ENCODE measurements around the gene NEK9. TPM values are rescaled to one million over a fixed set of nuclear protein-coding genes. Genes with fewer than 3 reads are reported as not detected.
"Not testable (repeated sequence)": the region's sequence is repeated elsewhere in the genome, so short reads cannot be mapped to it uniquely, and the experiment has no call there.

NEK9 gene
- total RNA-seq, 4 donors from 2014 or later = 28.7 to 73.9 (median 59.4) TPM

DNA sequence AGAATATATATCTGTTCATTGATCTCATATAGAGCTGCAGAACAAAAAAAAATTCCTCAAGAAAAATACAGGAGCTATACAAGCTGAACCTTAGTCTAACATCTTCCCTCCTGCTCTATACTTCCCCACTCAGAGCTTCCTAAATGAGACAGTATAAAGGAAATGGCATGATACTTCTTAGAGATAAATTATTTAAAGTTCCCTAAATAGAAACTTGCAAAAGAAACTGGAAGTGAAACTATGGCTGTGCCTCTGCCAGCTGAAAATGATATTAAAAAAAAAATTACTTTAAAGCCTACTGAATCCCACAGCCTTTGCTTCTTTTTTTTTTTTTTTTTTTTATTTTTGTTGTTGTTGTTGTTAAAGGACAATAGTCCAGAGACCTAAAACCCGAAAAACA lies 11.6 kb upstream of the NEK9 start:
- WGBS, 2 donors = 56 to 62% methylated on average over 1 of the region's 1 CpG

DNA sequence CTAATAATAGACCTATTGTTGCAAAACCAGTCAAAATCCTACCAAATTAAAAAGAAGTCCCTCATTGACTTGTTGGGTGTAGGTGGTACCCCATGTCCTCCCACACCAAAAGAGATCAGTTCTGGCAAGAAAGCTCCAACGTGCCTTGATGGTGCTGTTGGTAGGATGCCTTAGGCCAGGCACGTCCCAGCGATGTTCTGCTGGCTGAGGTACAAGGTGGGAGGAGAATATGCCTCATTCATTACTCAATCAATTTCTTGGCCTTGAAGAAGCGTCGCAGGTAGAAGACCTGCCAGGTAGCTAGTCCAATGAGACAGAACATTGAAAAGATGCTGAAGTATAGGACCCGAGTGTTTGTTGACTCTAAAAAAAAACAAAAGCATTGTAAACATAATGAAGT lies 7.8 kb upstream of the NEK9 start:
- intact Hi-C loops (cut with DNase I; ENCODE audit: low total_unique reads) = no loop called here
- 54 to 59% methylated on average over 6 of the region's 6 CpGs for whole genome bisulfite sequencing, 2 donors

More for the DNA sequence above, 11.6 kb upstream of the NEK9 start:
- intact Hi-C loops (cut with DNase I; ENCODE audit: low total_unique reads) = no loop called here
- no peak for TF ChIP-seq POLR2A (IDR thresholded peaks at IDR 0.05)
- TF ChIP-seq CTCF (IDR thresholded peaks at IDR 0.05) = no peak
- no peak overlapping the region for H3K4me3 ChIP-seq (ENCODE audit: low read depth, poor library complexity, severe bottlenecking)
- no peak for DNase-seq (ENCODE audit: low spot score in 2 of 2)

GRCh38 chr14:75133597-75133996 lies 6.7 kb upstream of the NEK9 start:
- intact Hi-C loops (cut with DNase I; ENCODE audit: low total_unique reads) = loop anchor here (2.0 kb wide), 1 partner anchor 169 kb away; no protein-coding TSS in a partner anchor
- 39 to 60% methylated on average over 2 of the region's 2 CpGs for WGBS, 2 donors
- H3K4me3 ChIP-seq (ENCODE audit: low read depth, poor library complexity, severe bottlenecking) = no peak overlapping the region
- no peak for TF ChIP-seq POLR2A (IDR thresholded peaks at IDR 0.05)
- TF ChIP-seq CTCF (IDR thresholded peaks at IDR 0.05) = no peak
- no peak for DNase-seq (ENCODE audit: low spot score in 2 of 2)

More for the DNA sequence above, 7.8 kb upstream of the NEK9 start:
- TF ChIP-seq CTCF (IDR thresholded peaks at IDR 0.05) = no peak
- TF ChIP-seq POLR2A (IDR thresholded peaks at IDR 0.05) = no peak
- H3K4me3 ChIP-seq (ENCODE audit: low read depth, poor library complexity, severe bottlenecking) = no peak overlapping the region
- peak in 1 of 2 donors; percentile 57 for DNase-seq (ENCODE audit: low spot score in 2 of 2)

DNA sequence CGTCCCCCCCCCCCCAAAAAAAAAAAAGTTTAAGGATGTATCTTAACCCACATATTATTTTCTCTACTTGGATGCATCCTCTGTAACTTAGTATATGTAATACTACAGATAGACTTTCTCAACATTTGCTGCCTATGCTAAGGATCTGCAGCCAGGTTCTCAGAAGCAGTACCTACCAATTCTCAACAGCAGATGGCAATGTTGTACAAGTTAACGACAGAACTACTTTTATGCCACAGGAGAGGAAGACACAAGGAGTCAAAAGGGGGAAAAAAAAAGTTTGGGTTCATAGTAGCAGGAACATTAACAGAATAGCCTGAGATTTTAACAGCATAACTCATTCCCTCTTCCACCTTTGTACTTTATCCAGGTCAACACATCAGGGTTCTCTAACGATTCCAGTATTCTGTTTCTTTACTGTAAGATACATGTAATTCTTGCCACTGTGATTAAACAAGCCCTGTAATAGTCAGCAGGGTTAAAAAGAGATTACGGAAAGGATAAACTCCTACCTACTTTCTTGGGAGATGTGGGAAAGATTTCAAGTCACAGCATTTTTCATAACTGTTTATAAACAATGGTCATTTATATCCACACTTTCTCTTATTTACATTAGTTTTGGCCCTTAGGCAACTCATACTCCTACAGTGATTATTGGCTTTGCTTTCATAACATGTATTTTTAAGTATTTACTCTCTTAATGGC lies 5.7 kb upstream of the NEK9 start:
- 28 to 30% methylated on average over 4 of the region's 4 CpGs for WGBS, 2 donors
- intact Hi-C loops (cut with DNase I; ENCODE audit: low total_unique reads) = loop anchor here (2.0 kb wide), 1 partner anchor 170 kb away; no protein-coding TSS in a partner anchor
- no peak overlapping the region for H3K4me3 ChIP-seq (ENCODE audit: low read depth, poor library complexity, severe bottlenecking)
- no peak for TF ChIP-seq POLR2A (IDR thresholded peaks at IDR 0.05)
- no peak for TF ChIP-seq CTCF (IDR thresholded peaks at IDR 0.05)
- DNase-seq (ENCODE audit: low spot score in 2 of 2) = peak in 1 of 2 donors; percentile 79

GRCh38 chr14:75128596-75128990 lies 1.7 kb upstream of the NEK9 start:
- intact Hi-C loops (cut with DNase I; ENCODE audit: low total_unique reads) = loop anchor here (10.0 kb wide), 1 partner anchor 366 kb away; no protein-coding TSS in a partner anchor
- no peak overlapping the region for H3K4me3 ChIP-seq (ENCODE audit: low read depth, poor library complexity, severe bottlenecking)
- 84 to 88% methylated on average over 5 of the region's 5 CpGs for WGBS, 2 donors
- DNase-seq (ENCODE audit: low spot score in 2 of 2) = no peak
- TF ChIP-seq POLR2A (IDR thresholded peaks at IDR 0.05) = no peak

GRCh38 chr14:75127903-75128595 lies 1.2 kb upstream of the NEK9 start:
- H3K4me3 ChIP-seq (ENCODE audit: low read depth, poor library complexity, severe bottlenecking) = no peak overlapping the region
- TF ChIP-seq POLR2A (IDR thresholded peaks at IDR 0.05) = no peak
- TF ChIP-seq CTCF (IDR thresholded peaks at IDR 0.05) = no peak
- intact Hi-C loops (cut with DNase I; ENCODE audit: low total_unique reads) = loop anchor here (10.0 kb wide), 1 partner anchor 367 kb away; no protein-coding TSS in a partner anchor
- DNase-seq (ENCODE audit: low spot score in 2 of 2) = no peak
- 71 to 77% methylated on average over 10 of the region's 10 CpGs for WGBS, 2 donors

DNA sequence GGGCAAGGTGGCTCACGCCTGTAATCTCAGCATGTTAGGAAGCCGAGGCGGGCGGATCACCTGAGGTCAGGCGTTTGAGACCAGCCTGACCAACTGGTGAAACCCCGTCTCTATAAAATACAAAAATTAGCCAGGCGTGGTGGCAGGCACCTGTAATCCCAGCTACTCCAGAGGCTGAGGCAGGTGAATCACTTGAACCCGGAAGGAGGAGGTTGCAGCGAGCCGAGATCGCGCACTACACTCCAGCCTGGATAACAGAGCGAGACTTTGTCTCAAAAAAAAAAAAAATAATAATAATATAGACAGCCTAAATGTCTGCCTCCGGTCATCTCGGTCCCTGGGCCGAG lies 599 bp upstream of the NEK9 start:
- WGBS, 2 donors = 32 to 50% methylated on average over 16 of the region's 16 CpGs
- intact Hi-C loops (cut with DNase I; ENCODE audit: low total_unique reads) = loop anchor here (10.0 kb wide), 1 partner anchor 367 kb away; no protein-coding TSS in a partner anchor
- not testable (repeated sequence) for DNase-seq (ENCODE audit: low spot score in 2 of 2)

More for the DNA sequence above, 599 bp upstream of the NEK9 start:
- H3K4me3 ChIP-seq (ENCODE audit: low read depth, poor library complexity, severe bottlenecking) = peak overlapping the region; percentile 50
